Neutrophil (primary cell): ENCODE measurements around the gene EXT2.

Source experiments
- H3K27ac ChIP-seq: fragments of 200-600 bp; sonication (generic); 2 replicates; pipeline ENCODE4 v1.5.1; 2016; ENCODE audit warnings: mild to moderate bottlenecking, moderate library complexity
- H3K27me3 ChIP-seq: fragments of 200-600 bp; sonication (generic); 2 replicates; pipeline ENCODE4 v1.6.0; 2016; ENCODE audit warnings: mild to moderate bottlenecking
- H3K36me3 ChIP-seq: fragments of 200-600 bp; sonication (generic); 2 replicates; pipeline ENCODE4 v1.5.1; 2017
- H3K4me1 ChIP-seq, 2 experiments: fragments of 200-600 bp in 1 of 2; sonication (generic) in 1 of 2; 1 replicate in 1 of 2; 2 replicates in 1 of 2; pipeline versions ENCODE4 v1.5.1 to v1.6.1; 2013 to 2016; ENCODE audit warnings: low read depth in 1 of 2, low read length in 1 of 2, mild to moderate bottlenecking in 1 of 2, moderate library complexity in 1 of 2; ENCODE audit not compliant: control insufficient read depth in 1 of 2, insufficient read depth in 1 of 2
- H3K4me3 ChIP-seq, 2 experiments: fragments of 200-600 bp in 1 of 2; sonication (generic) in 1 of 2; 1 replicate in 1 of 2; 2 replicates in 1 of 2; pipeline ENCODE4 v1.5.1; 2013 to 2016; ENCODE audit warnings: low read depth in 1 of 2, low read length in 1 of 2, mild to moderate bottlenecking in 1 of 2, moderate library complexity in 1 of 2
- H3K9me3 ChIP-seq: fragments of 200-600 bp; sonication (generic); 2 replicates; pipeline ENCODE4 v1.5.1; 2016
- CTCF ChIP-seq: fragments of 200-600 bp; sonication (generic); IDR thresholded peaks from 2 replicates; pipeline ENCODE4 v1.5.1; 2016; ENCODE audit warnings: antibody characterized with exemption

The EXT2 gene

GRCh38 chr11:44157019-44157418, 61.5 kb downstream of the EXT2 start:
- no peaks in the 10 kb centered on the region for H3K36me3 ChIP-seq
- H3K4me1 ChIP-seq, result no peaks in the 10 kb centered on the region
- no peaks in the 10 kb centered on the region for H3K27me3 ChIP-seq
- H3K27ac ChIP-seq, result no peak overlapping the region
- H3K9me3 ChIP-seq, result no peaks in the 10 kb centered on the region
- no peak for TF ChIP-seq CTCF
- H3K4me3 ChIP-seq, result no peak overlapping the region

DNA sequence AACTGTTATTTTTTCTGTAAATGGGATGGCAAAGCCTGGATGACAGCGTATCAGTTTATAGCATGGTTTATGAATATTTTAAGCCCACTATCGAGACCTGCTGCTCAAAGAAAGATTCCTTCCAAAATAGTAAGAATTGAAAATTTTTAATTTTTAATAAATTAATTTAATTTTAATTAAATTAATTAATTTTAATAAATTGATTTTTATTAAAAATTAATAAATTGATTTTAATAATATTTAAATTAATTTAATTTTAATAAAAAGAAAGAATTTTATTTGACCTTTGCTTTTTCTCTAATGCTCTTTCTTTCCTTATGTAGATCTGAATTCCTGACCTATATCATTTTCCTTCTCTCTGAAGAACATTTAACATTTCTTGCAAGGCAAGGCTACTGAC, 62.9 kb downstream of the EXT2 start:
- Histone ChIP-seq H3K27ac (no peak overlapping the region), H3K36me3 (no peaks in the 10 kb centered on the region), H3K9me3 (no peaks in the 10 kb centered on the region), H3K4me1 (no peaks in the 10 kb centered on the region), H3K4me3 (no peak overlapping the region), H3K27me3 (no peaks in the 10 kb centered on the region)
- no peak for TF ChIP-seq CTCF

DNA sequence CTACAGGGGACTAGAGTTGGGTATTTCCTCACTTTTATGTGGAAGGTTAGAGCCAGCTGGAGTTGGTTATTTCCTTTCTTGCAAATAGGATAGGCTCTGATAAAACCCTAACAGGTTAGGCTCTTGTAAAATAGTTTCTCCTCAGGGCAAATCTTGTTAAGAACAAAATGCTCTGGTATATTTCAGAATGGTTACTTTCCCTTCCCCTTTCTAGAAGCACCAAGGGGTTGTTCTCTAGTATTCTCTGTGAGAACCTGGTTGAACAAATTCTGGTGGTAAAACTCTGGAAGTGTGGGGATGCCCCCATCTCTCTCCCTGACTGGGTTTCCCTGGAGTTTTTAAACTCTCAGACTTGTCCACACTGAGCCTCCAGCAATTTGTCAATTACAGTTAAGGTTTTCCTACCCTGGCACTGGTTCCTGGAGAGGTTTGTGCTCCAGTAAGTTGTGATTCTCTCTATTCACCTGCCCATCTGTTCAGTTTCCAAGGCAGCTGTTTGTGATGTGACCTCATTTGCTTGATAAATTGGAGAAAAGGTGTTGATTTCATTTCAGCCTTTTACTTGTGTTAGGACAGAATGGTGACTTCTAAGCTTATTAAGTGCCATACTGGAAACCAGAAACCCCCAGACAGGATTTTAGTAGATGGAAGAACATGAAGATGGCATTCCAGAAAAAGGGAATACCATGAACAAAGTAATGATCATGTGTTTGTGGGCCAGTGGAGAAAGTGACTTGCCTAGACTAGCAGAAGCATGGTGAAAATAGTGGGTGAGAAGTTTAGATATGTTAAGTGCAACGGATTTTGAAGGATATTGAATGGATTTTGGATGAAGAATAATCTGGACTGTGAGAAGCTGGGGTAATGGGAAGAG, 64.6 kb downstream of the EXT2 start:
- H3K4me3 ChIP-seq, result no peak overlapping the region
- no peaks in the 10 kb centered on the region for H3K27me3 ChIP-seq
- no peaks in the 10 kb centered on the region for H3K4me1 ChIP-seq
- H3K27ac ChIP-seq, result no peak overlapping the region
- no peaks in the 10 kb centered on the region for H3K9me3 ChIP-seq
- H3K36me3 ChIP-seq, result no peaks in the 10 kb centered on the region
- TF ChIP-seq CTCF, result no peak

- Histone ChIP-seq H3K36me3 (no peaks in the 10 kb centered on the region), H3K4me1 (no peaks in the 10 kb centered on the region), H3K9me3 (no peaks in the 10 kb centered on the region), H3K27ac (no peak overlapping the region), H3K4me3 (no peak overlapping the region), H3K27me3 (no peaks in the 10 kb centered on the region)
- no peak for TF ChIP-seq CTCF
Observed at GRCh38 chr11:44162004-44162403, 66.5 kb downstream of the EXT2 start.

GRCh38 chr11:44162662-44163061, 67.2 kb downstream of the EXT2 start:
- Histone ChIP-seq H3K36me3 (no peaks in the 10 kb centered on the region), H3K27ac (no peak overlapping the region), H3K4me1 (no peaks in the 10 kb centered on the region), H3K27me3 (no peaks in the 10 kb centered on the region), H3K9me3 (no peaks in the 10 kb centered on the region), H3K4me3 (no peak overlapping the region)
- TF ChIP-seq CTCF, result no peak
